ENCODE measurements around the gene STK32C.

Gene STK32C

DNA sequence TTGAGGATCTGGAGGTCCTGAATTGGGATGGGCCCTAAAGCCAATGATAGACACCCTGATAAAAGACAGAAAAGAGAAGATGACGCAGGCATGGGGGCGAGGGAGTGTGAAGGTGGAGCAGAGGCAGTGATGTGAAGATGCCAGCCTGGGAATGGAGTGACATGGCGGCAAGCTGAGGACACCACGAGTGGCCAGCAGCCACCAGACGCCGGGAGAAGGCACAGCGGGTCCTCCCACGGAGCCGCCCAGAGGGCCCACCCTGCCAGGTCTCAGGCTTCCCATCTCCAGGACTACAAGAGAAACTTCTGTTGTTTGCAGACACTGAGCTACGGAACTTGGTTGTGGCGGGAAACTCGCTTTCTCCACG is 76.1 kb downstream of the STK32C start:
- no peak for TF ChIP-seq TAF1 (IDR thresholded peaks at IDR 0.05; ENCODE audit: borderline replicate concordance, insufficient read depth, low read length)
- no peak for TF ChIP-seq POLR2AphosphoS5 (IDR thresholded peaks at IDR 0.05; ENCODE audit: low read depth, low read length)
- TF ChIP-seq, protein P1, sequence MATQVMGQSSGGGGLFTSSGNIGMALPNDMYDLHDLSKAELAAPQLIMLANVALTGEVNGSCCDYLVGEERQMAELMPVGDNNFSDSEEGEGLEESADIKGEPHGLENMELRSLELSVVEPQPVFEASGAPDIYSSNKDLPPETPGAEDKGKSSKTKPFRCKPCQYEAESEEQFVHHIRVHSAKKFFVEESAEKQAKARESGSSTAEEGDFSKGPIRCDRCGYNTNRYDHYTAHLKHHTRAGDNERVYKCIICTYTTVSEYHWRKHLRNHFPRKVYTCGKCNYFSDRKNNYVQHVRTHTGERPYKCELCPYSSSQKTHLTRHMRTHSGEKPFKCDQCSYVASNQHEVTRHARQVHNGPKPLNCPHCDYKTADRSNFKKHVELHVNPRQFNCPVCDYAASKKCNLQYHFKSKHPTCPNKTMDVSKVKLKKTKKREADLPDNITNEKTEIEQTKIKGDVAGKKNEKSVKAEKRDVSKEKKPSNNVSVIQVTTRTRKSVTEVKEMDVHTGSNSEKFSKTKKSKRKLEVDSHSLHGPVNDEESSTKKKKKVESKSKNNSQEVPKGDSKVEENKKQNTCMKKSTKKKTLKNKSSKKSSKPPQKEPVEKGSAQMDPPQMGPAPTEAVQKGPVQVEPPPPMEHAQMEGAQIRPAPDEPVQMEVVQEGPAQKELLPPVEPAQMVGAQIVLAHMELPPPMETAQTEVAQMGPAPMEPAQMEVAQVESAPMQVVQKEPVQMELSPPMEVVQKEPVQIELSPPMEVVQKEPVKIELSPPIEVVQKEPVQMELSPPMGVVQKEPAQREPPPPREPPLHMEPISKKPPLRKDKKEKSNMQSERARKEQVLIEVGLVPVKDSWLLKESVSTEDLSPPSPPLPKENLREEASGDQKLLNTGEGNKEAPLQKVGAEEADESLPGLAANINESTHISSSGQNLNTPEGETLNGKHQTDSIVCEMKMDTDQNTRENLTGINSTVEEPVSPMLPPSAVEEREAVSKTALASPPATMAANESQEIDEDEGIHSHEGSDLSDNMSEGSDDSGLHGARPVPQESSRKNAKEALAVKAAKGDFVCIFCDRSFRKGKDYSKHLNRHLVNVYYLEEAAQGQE (IDR thresholded peaks at IDR 0.05; ENCODE audit: insufficient read depth in 1 of 2, low read depth in 2 of 2, low read length in 2 of 2): no peak
- TF ChIP-seq SIN3A (IDR thresholded peaks at IDR 0.05; ENCODE audit: borderline replicate concordance, insufficient read depth, low read length): no peak
- TF ChIP-seq FOXP2 (optimal IDR thresholded peaks at IDR 0.05; ENCODE audit: borderline replicate concordance, extremely low read depth, extremely low read length, insufficient read depth): no peak

DNA sequence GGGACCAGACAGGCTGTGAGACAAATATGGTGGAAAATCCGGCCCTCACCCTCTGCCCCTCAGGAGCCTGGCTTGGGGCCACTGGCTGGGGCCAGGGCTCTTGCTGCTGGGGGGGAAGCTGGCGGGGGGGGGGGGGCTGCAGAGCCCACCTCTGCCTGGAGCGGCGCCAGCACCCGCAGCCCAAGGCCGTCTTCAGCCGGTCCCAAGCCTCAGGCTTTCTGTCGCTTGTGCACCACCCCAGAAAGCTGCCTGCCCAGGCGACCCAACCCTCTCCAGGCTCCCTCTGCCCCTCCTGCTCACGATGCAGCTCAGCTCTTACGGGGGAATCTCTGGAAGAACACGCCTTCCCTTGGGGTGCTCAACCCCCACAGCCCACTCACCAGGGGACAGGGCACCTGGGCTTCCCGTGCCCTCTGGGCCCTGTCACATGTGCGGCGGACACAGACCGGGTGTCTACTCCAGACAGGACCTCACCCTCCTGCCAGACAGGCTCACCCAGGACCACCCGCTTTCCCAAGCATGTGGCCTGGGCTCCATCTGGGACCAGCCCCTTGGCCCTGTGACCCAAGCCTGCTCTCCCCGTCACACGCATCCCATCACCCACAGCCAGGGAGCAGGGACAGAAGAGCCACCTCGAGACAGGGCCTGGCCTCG is 77.1 kb downstream of the STK32C start:
- TF ChIP-seq SIN3A (IDR thresholded peaks at IDR 0.05; ENCODE audit: borderline replicate concordance, insufficient read depth, low read length) (no peak), POLR2AphosphoS5 (IDR thresholded peaks at IDR 0.05; ENCODE audit: low read depth, low read length) (no peak)

DNA sequence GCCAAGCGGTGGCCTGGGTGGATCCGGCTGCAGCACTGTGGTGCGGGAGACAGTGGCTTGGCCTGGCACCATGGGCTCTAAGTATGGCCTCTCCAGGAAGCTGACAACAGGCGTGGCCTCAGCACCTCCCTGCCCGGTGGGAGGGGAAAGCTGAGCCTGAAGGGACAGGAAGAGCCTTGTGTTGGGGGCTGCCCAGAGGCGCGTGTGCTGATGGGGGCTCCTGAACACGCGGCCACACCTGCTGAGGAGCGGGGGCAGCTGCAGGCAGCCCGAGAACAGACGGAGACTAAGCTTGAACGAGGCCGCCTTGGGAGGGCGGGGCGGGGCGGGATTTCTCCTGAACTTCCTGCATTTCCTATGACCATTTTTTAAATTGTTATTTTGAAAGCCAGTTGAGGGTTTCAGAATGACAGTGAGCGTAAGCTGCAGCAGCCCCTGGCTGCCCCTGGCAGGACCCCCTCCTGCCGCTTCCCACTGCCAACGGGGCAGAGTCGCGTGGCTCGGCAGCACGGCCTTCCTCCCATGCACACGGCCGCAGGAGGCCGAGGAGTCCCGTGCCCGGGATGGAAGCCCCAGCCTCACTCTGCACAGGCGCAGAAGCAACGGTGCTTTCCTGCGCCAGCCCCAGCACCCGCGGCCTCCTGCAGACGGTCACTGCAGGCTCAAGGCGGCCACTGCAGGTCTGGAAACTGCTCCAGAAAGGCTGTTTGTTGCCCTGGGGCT is 77.8 kb downstream of the STK32C start:
- TF ChIP-seq SIN3A (IDR thresholded peaks at IDR 0.05; ENCODE audit: borderline replicate concordance, insufficient read depth, low read length): no peak
- peak; percentile 46 for TF ChIP-seq FOXP2 (optimal IDR thresholded peaks at IDR 0.05; ENCODE audit: borderline replicate concordance, extremely low read depth, extremely low read length, insufficient read depth)
- no peak for TF ChIP-seq TAF1 (IDR thresholded peaks at IDR 0.05; ENCODE audit: borderline replicate concordance, insufficient read depth, low read length)
- TF ChIP-seq, protein P1 (IDR thresholded peaks at IDR 0.05; ENCODE audit: insufficient read depth in 1 of 2, low read depth in 2 of 2, low read length in 2 of 2): no peak
- no peak; the same call in 1 of the 2 replicates for TF ChIP-seq POLR2AphosphoS5 (IDR thresholded peaks at IDR 0.05; ENCODE audit: low read depth, low read length)

DNA sequence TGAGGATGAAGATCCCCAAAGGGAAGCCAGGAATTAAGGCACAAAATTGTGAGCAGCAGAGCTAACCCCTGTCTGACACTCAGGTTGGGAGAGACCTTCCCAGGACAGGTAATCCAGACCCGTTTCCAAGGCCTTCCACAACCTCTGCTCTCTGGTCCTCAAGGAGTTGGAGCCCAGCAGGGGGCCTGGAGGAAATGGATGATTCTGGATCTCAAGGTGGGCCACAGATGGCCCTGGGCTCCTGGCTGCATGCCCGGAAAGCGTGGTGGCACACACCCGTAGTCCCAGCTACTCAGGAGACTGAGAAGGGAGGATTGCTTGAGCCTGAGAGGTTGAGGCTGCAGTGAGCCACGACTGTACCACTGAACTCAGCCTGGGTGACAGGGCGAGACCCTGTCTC is 78.7 kb downstream of the STK32C start:
- no peak for TF ChIP-seq TAF1 (IDR thresholded peaks at IDR 0.05; ENCODE audit: borderline replicate concordance, insufficient read depth, low read length)

DNA sequence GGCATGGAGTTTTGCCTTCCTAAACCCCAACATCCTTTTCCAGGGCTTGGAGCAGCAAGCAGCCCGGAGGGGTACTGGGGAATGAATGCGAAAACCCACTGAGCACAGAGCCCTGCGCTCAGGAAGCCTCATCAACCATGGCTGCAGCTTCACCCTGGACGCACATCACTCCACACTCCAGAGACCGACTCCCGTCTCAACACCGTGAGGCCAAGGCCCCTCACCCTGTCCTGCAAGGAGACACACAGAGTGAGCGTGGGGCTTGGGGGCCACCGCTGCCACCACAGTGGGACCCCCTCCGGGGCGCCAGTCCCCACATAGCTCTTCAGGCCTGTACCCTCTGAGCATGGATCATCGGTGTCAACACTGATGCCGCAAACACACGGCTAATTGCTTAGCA is 79.1 kb downstream of the STK32C start:
- TF ChIP-seq TAF1 (IDR thresholded peaks at IDR 0.05; ENCODE audit: borderline replicate concordance, insufficient read depth, low read length): no peak
- TF ChIP-seq, protein P1 (IDR thresholded peaks at IDR 0.05; ENCODE audit: insufficient read depth in 1 of 2, low read depth in 2 of 2, low read length in 2 of 2): no peak
- no peak for TF ChIP-seq SIN3A (IDR thresholded peaks at IDR 0.05; ENCODE audit: borderline replicate concordance, insufficient read depth, low read length)
- no peak for TF ChIP-seq POLR2AphosphoS5 (IDR thresholded peaks at IDR 0.05; ENCODE audit: low read depth, low read length)

DNA sequence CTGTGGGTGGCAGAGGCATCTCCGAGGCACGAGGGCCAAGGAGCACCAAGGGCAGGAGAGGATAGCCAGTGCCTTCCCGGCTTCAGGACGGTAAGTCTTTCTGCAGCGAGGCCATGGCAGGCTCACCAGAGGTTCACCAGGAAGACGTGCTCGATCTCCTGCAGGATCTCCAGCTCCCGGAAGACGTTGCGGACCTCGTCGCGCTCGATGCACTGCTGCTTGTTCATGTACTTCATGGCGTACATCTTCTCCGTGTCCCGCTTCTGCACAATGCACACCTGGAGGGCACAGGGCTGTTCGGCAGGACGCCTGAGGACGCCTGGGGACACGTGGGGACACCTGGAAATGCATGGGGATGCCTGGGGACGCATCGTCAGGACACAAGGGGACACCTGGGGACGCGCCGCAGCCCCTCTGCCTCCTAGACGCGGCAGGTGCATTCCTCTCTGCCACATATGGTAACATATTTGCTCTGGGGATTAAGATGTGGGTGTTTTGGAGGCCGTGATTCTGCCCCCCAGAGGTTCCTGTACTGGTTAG is 79.8 kb downstream of the STK32C start:
- TF ChIP-seq FOXP2 (optimal IDR thresholded peaks at IDR 0.05; ENCODE audit: borderline replicate concordance, extremely low read depth, extremely low read length, insufficient read depth) (no peak), POLR2AphosphoS5 (IDR thresholded peaks at IDR 0.05; ENCODE audit: low read depth, low read length) (no peak), TAF1 (IDR thresholded peaks at IDR 0.05; ENCODE audit: borderline replicate concordance, insufficient read depth, low read length) (no peak), SIN3A (IDR thresholded peaks at IDR 0.05; ENCODE audit: borderline replicate concordance, insufficient read depth, low read length) (no peak)
- TF ChIP-seq, protein P1 (IDR thresholded peaks at IDR 0.05; ENCODE audit: insufficient read depth in 1 of 2, low read depth in 2 of 2, low read length in 2 of 2): no peak

All from PFSK-1 (cell line).